Measurements from ENCODE around the gene PRKAG2.
A peak's percentile ranks its signal among the peaks of the same experiment; 100 is the strongest.

Gene PRKAG2

DNA sequence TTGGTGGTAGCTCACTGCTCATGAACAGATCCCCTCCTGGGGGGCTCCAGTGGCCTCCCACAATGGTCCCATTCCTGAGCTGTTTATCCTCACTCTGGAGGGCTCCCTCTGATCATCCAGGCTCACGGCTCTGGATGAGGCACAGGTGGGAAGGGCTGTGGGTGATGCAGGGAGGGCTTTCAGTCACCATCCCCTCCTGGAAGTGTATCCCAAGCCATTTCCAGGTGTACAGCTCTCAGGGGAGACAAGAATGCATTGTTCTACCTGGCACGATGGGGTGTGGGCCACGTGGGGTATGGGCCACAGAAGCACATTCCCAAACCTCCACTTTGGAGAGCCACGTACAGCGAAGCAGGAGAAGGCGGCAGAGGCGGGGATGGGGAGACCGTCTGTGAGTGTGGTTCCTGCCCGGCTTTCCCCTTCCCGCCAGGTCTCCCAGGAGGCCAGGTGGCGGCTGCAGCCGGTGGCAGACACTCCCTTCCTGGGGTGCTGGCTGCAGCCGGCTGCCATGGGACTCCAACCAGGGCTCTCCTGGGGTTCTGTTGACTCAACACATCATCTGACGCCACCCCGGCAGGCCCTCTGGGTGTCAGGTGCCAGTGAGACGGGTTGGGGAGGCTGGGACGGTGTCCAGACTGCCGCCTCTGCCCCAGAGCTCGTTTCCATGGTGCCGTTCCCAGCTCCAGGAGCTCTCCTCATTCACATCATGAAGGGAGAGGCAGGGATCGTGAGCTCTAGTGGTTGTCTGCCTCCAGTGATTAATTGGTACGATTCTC lies 187.5 kb downstream of the PRKAG2 start:
- no peaks in the 10 kb centered on the region for H3K9me3 Mint-ChIP-seq

GRCh38 chr7:151688236-151688780 lies 188.6 kb downstream of the PRKAG2 start:
- ATAC-seq (no peak), DNase-seq (no peak)
- no peaks in the 10 kb centered on the region for H3K27me3 Mint-ChIP-seq
- no peak overlapping the region for H3K4me3 Mint-ChIP-seq
- H3K4me1 Mint-ChIP-seq, result no peaks in the 10 kb centered on the region
- H3K9me3 Mint-ChIP-seq, result no peaks in the 10 kb centered on the region
- peak overlapping the region; percentile 67 to 69 for H3K27ac Mint-ChIP-seq

More for the DNA sequence above, 187.5 kb downstream of the PRKAG2 start:
- no peak overlapping the region for H3K4me3 Mint-ChIP-seq
- peak overlapping the region in 1 of 2 donors; percentile 44 for H3K27ac Mint-ChIP-seq
- no peaks in the 10 kb centered on the region for H3K27me3 Mint-ChIP-seq
- no peak for ATAC-seq
- H3K4me1 Mint-ChIP-seq, result peaks cover under 1% of the 10 kb centered on the region
- DNase-seq, result no peak

DNA sequence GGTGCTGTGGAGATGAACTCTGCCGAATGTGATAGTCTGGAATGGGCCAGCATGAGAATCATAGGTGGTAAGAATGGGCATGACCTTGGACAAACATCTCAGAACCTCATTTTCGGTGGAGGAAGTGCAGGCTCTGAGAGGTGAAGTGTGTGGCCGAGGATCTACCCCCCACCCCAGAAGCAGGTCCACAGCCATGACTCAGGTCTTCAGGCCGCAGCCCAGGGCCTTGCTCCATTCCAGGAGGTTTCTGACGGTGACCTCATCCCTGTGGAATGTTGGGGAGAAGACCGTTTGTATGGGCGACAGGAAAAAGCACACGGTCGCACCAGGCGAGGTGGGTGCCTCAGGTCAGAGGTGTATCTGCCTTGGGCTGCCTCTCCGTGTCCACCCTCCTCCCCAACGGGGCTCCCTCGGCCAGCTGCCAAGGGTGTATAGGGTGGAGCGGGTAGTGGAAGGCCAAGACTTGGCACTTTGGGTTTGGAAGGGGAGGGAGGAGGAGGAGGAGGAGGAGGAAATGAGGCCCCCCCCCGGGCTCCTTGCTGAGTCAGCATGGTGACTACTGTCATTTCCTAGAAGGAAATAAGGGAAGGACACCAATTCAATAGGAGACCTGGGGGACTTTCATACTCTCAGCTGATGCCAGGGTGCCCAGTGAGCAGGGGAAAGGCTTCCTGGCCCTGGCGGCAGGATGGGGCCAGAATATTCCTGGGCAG lies 189.2 kb downstream of the PRKAG2 start:
- DNase-seq (no peak), ATAC-seq (no peak)
- Mint-ChIP-seq H3K4me1 (no peaks in the 10 kb centered on the region), H3K27me3 (no peaks in the 10 kb centered on the region), H3K9me3 (no peaks in the 10 kb centered on the region), H3K27ac (peak overlapping the region; percentile 67 to 69), H3K4me3 (no peak overlapping the region)

DNA sequence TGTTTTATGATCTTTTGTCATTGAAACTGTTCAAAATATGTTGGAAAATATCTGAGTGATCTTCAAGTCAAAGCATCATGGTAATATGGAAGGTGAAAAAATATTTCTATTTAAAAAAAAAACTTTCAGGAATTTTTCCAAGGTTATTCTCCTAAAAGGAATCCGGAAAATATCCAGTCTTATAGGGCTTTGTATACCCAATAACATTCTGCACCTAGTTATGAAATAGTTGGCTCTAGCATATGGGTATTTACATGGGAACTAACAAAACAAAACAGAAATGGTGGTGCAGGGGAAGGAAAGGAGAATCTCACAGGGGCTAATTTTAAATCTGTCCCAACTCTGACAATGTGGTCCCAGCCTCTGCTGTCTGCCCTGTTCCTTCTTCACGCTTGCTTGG lies 190.1 kb downstream of the PRKAG2 start:
- DNase-seq (no peak), ATAC-seq (no peak)
- Mint-ChIP-seq H3K27ac (no peak overlapping the region), H3K27me3 (no peaks in the 10 kb centered on the region), H3K4me3 (no peak overlapping the region), H3K4me1 (no peaks in the 10 kb centered on the region), H3K9me3 (no peaks in the 10 kb centered on the region)

- DNase-seq, result no peak
- H3K4me1 Mint-ChIP-seq, result no peaks in the 10 kb centered on the region
Measured at GRCh38 chr7:151686016-151686766, 190.7 kb downstream of the PRKAG2 start.

DNA sequence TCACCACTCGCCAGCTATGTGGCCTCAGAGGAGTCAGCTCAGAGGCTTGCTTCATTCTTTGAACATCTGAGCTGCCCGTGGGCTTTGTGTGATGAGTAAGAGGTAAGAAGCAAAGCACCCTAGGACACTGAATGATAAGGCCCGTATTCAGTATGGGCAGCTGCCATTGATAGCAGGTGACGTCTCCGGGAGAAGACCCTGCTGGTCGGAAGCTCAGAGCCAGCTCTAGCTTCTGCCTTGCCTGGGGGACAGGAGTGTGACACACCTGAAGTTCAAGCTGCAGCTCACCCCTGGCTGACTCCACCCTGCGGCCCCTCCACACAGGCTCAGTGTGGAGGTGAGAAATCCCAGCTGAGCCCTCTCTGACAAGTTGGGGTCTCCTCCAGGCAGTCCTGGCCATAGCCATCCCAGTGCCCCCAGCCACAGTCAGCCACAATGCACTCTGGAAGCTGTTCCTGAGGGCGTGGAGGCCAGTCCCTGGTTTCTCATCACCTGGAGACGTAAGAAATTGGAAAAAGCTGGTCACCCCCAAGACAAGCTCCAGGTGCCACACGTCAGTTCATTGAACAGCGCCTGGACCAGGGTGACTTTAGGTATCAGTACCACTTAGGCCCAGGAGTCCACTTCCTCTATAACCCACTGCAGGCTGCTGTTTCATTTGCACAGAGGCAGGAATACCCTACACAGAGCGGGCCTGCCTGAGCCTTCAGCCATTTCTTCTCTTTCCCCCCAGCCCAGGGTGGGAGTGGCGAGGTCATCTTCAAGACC lies 192.3 kb downstream of the PRKAG2 start:
- ATAC-seq (peak; percentile 24), DNase-seq (no peak)
- H3K4me3 Mint-ChIP-seq, result no peak overlapping the region
- no peaks in the 10 kb centered on the region for H3K27me3 Mint-ChIP-seq
- H3K4me1 Mint-ChIP-seq, result peaks cover 9% of the 10 kb centered on the region
- no peaks in the 10 kb centered on the region for H3K9me3 Mint-ChIP-seq
- no peak overlapping the region for H3K27ac Mint-ChIP-seq

More at GRCh38 chr7:151686016-151686766, 190.7 kb downstream of the PRKAG2 start:
- no peak overlapping the region for H3K4me3 Mint-ChIP-seq
- no peak for ATAC-seq
- no peak overlapping the region for H3K27ac Mint-ChIP-seq
- no peaks in the 10 kb centered on the region for H3K9me3 Mint-ChIP-seq
- no peaks in the 10 kb centered on the region for H3K27me3 Mint-ChIP-seq

DNA sequence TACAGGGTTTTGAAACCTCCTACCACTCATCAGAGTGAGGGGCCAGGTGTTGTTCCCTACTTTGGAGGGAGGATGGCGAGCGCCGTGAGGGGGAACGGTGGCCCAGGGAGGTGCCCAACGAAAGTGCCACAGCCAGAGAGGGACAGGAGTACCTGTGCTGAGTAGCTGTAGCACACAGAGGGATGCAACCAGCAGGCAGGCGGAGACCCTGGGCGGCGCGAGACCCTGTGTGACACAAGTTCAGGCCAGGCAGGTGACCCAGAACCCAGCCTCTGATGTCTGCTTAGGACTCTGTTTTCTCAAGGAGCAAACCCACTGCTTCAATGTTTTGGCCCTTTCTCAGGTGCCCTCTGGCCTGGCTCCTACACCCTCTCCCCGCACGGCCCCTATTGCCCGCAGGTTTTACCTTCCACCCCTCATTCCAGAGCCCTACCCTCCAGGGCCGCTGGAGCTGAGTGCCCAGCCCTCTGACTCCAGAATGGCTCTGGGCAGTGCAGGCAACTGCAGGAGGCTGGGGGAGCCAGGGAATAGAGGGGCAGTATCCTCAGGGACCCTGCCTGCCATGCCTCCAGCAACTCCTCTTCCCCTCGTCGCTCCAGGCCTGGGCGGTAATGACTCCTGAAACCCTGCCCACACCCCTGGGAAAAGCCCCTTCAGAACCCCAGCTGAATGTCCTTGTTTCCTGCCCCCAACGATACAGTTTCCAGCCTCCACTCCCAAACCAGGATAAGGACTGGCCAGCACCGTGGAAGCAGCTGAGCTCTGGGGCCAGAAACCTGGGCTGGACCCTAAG lies 193.1 kb downstream of the PRKAG2 start:
- no peaks in the 10 kb centered on the region for H3K27me3 Mint-ChIP-seq
- peak overlapping the region in 1 of 2 donors; percentile 61 for H3K27ac Mint-ChIP-seq

GRCh38 chr7:151682831-151683614 lies 193.9 kb downstream of the PRKAG2 start:
- ATAC-seq (no peak), DNase-seq (no peak)
- Mint-ChIP-seq H3K9me3 (no peaks in the 10 kb centered on the region), H3K4me3 (no peak overlapping the region), H3K27ac (no peak overlapping the region), H3K4me1 (peaks cover 25% of the 10 kb centered on the region), H3K27me3 (no peaks in the 10 kb centered on the region)

More for the DNA sequence above, 193.1 kb downstream of the PRKAG2 start:
- ATAC-seq (no peak), DNase-seq (no peak)
- Mint-ChIP-seq H3K4me3 (no peak overlapping the region), H3K9me3 (no peaks in the 10 kb centered on the region), H3K4me1 (peaks cover 17% of the 10 kb centered on the region)

DNA sequence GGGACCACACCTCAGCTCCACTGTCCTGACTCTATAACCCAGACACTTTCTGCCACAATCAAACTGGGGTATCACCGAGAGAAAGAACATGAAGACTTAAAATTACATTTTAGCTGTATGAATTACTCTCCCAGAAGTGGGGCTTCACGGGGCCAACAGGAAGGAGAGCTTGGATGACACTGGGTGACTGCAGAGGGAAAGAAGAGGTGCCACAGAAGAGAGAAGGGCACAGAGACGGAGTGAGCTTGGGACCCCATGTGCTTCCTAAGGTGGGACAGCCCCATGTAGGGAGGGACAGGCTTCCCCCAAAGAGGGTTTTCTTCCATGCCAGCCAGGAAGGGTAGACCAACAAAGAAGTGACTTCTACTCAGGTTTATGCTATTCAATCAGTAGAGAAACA lies 195.2 kb downstream of the PRKAG2 start:
- peak overlapping the region in 1 of 2 donors; percentile 43 for H3K27ac Mint-ChIP-seq
- peaks cover 30% of the 10 kb centered on the region for H3K4me1 Mint-ChIP-seq
- H3K4me3 Mint-ChIP-seq, result no peak overlapping the region
- no peaks in the 10 kb centered on the region for H3K9me3 Mint-ChIP-seq
- H3K27me3 Mint-ChIP-seq, result no peaks in the 10 kb centered on the region
- no peak for DNase-seq
- ATAC-seq, result no peak

DNA sequence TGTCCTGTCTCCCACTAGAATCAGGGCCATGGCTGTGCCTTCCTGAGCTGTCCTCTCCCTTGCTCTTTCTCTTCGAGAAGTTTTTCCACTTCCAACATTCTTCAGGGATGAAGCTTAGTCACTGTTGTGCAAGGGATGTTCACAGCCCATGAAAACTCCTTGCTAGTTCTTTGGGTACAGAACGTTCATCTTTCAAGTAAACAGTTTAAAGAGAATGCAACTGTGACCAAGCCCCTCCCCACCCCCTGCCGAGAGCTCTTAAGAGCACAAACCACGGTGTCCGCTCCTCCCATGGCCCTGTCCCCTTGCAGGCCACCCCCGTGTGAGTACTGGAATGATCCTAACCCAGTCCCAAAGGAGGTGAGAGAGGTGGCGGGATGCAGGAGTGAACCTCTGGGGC lies 196.1 kb downstream of the PRKAG2 start:
- Mint-ChIP-seq H3K27me3 (no peaks in the 10 kb centered on the region), H3K27ac (peak overlapping the region in 1 of 2 donors; percentile 64), H3K4me3 (no peak overlapping the region), H3K4me1 (peaks cover 30% of the 10 kb centered on the region), H3K9me3 (no peaks in the 10 kb centered on the region)
- DNase-seq (no peak), ATAC-seq (no peak)

- DNase-seq, result no peak
- no peak for ATAC-seq
- peaks cover 30% of the 10 kb centered on the region for H3K4me1 Mint-ChIP-seq
- H3K27ac Mint-ChIP-seq, result no peak overlapping the region
- H3K27me3 Mint-ChIP-seq, result no peaks in the 10 kb centered on the region
- no peaks in the 10 kb centered on the region for H3K9me3 Mint-ChIP-seq
- no peak overlapping the region for H3K4me3 Mint-ChIP-seq
Measured at GRCh38 chr7:151679881-151680612, 196.9 kb downstream of the PRKAG2 start.

DNA sequence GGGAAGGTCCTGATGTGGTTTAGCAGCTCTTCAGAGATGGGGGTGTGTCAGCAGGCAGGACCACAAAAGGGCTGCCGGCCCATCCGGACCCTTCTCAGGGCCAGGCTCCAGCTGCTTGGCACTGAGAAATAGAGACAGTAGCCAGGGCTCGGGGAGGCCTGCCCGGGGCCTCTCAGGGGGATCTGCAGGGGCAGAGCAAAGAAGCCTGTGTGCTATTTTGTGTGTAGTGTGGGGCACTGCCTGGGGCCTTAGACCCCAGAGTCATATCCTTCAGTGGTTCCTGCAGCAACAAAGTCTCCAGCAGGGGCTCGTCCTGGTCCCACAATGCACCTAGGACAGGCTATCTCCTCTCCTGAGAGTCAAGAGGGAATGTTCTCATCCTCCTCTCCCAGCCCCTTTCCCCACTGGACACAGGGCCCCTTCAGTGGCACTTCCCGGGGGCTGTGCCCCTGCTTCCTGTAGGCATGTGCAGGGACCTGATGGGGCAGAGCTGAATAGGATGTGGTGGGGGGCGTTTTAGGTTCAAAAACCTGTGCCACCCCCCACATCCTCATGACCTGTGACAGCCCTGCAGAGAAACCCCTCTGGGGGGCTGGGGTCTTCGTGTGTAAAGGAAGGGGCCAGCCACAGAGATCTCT lies 197.7 kb downstream of the PRKAG2 start:
- Mint-ChIP-seq H3K4me3 (peak overlapping the region in 1 of 2 donors; percentile 35), H3K4me1 (peaks cover 30% of the 10 kb centered on the region), H3K27ac (peak overlapping the region in 1 of 2 donors; percentile 79), H3K27me3 (no peaks in the 10 kb centered on the region), H3K9me3 (no peaks in the 10 kb centered on the region)
- DNase-seq, result no peak
- peak; percentile 51 for ATAC-seq

GRCh38 chr7:151678227-151678604 lies 198.7 kb downstream of the PRKAG2 start:
- Mint-ChIP-seq H3K4me3 (no peak overlapping the region), H3K27me3 (no peaks in the 10 kb centered on the region), H3K27ac (peak overlapping the region; percentile 29 to 40), H3K9me3 (no peaks in the 10 kb centered on the region), H3K4me1 (peaks cover 30% of the 10 kb centered on the region)
- peak; percentile 28 for ATAC-seq
- DNase-seq, result no peak

All from stimulated activated naive CD8-positive, alpha-beta T cell treated with anti-CD3 and anti-CD28 coated beads, Interleukin-15, amount 100 ng/mL, for 72 hours (primary cell).